Suprapubic skin (tissue), 4 donors: ENCODE measurements around the gene RSRC1. TPM values are rescaled to one million over a fixed set of nuclear protein-coding genes. Genes with fewer than 3 reads are reported as not detected.

Experiments
- DNase-seq, 2 donors: peaks; one replicate each; pipeline ENCODE4 v3.0.0-alpha.2; 2019; ENCODE audit warnings: low spot score in 2 of 2
- H3K27ac ChIP-seq: fragments of 200-600 bp; sonication (generic); one replicate; pipeline ENCODE4 v1.5.1; 2019
- H3K27me3 ChIP-seq: fragments of 200-600 bp; sonication (generic); one replicate; pipeline ENCODE4 v1.5.1; 2019
- H3K36me3 ChIP-seq: fragments of 200-600 bp; sonication (generic); one replicate; pipeline ENCODE4 v1.5.1; 2019
- H3K4me1 ChIP-seq: fragments of 200-600 bp; sonication (generic); one replicate; pipeline ENCODE4 v1.5.1; 2019
- H3K4me3 ChIP-seq: fragments of 200-600 bp; sonication (generic); one replicate; pipeline ENCODE4 v1.5.1; 2019; ENCODE audit warnings: mild to moderate bottlenecking
- H3K9me3 ChIP-seq: fragments of 200-600 bp; sonication (generic); one replicate; pipeline ENCODE4 v1.5.1; 2019
- CTCF ChIP-seq, 2 donors: fragments of 200-600 bp in 1 of 2; fragments of 450-650 bp in 1 of 2; sonication (generic) in 1 of 2; IDR thresholded peaks; one replicate each; pipeline ENCODE4 v1.5.1; 2016 to 2019; ENCODE audit warnings: antibody characterized with exemption in 2 of 2, mild to moderate bottlenecking in 1 of 2, moderate library complexity in 1 of 2
- EP300 ChIP-seq: sonication (generic); formaldehyde crosslinking; IDR thresholded peaks from one replicate; pipeline ENCODE4 v1.6.1; 2017; ENCODE audit warnings: antibody characterized with exemption
- POLR2A ChIP-seq, 2 donors: fragments of 450-650 bp; IDR thresholded peaks; one replicate each; pipeline ENCODE4 v1.6.1; 2017; ENCODE audit warnings: antibody characterized with exemption in 2 of 2, mild to moderate bottlenecking in 2 of 2, moderate library complexity in 2 of 2
- POLR2AphosphoS5 ChIP-seq, 3 donors: sonication (generic); formaldehyde crosslinking; IDR thresholded peaks; one replicate each; pipeline ENCODE4 v1.6.1; 2017; ENCODE audit warnings: antibody characterized with exemption in 3 of 3
- WGBS: methylation state at CpG from one replicate; pipeline ENCODE4 v1.1.5; 2018; 5-methylcytosine and 5-hydroxymethylcytosine counted together
- total RNA-seq, 4 donors: library from RNA; depleted of rRNA; stranded (reverse); fragments of >200 nt; gene quantifications; one replicate each; pipeline ENCODE4 v1.1.0, GENCODE V29; 2016

RSRC1 gene
- total RNA-seq, 4 donors from 2014 or later: 20.4 to 33.2 (median 30.4) TPM

GRCh38 chr3:158471639-158472294 is 361.9 kb downstream of the RSRC1 start:
- Histone ChIP-seq H3K9me3 (no peaks in the 10 kb centered on the region), H3K4me1 (peaks cover 3% of the 10 kb centered on the region), H3K27me3 (no peaks in the 10 kb centered on the region), H3K27ac (no peak overlapping the region), H3K36me3 (no peaks in the 10 kb centered on the region), H3K4me3 (no peak overlapping the region)
- 28% methylated on average over 3 of the region's 3 CpGs for WGBS
- no peak for TF ChIP-seq CTCF (IDR thresholded peaks at IDR 0.05)
- no peak for TF ChIP-seq POLR2AphosphoS5 (IDR thresholded peaks at IDR 0.05)
- no peak for TF ChIP-seq POLR2A (IDR thresholded peaks at IDR 0.05)
- TF ChIP-seq EP300: no peak
- DNase-seq: no peak

- H3K27me3 ChIP-seq: no peaks in the 10 kb centered on the region
- no peaks in the 10 kb centered on the region for H3K4me1 ChIP-seq
- no peak for DNase-seq
- TF ChIP-seq EP300 (no peak), POLR2AphosphoS5 (IDR thresholded peaks at IDR 0.05) (no peak), CTCF (IDR thresholded peaks at IDR 0.05) (no peak), POLR2A (IDR thresholded peaks at IDR 0.05) (no peak)
- H3K9me3 ChIP-seq: no peaks in the 10 kb centered on the region
- no peak overlapping the region for H3K4me3 ChIP-seq
- WGBS: 92% methylated on average over 2 of the region's 2 CpGs
- no peaks in the 10 kb centered on the region for H3K36me3 ChIP-seq
- no peak overlapping the region for H3K27ac ChIP-seq
Observed at GRCh38 chr3:158479051-158479450, 369.2 kb downstream of the RSRC1 start.

- H3K27ac ChIP-seq: no peak overlapping the region
- H3K27me3 ChIP-seq: no peaks in the 10 kb centered on the region
- DNase-seq: no peak
- no peaks in the 10 kb centered on the region for H3K9me3 ChIP-seq
- no peaks in the 10 kb centered on the region for H3K4me1 ChIP-seq
- WGBS: 82% methylated on average over 7 of the region's 7 CpGs
- no peak overlapping the region for H3K4me3 ChIP-seq
- TF ChIP-seq EP300 (no peak), POLR2AphosphoS5 (IDR thresholded peaks at IDR 0.05) (no peak), CTCF (IDR thresholded peaks at IDR 0.05) (no peak), POLR2A (IDR thresholded peaks at IDR 0.05) (no peak)
- no peaks in the 10 kb centered on the region for H3K36me3 ChIP-seq
Observed at GRCh38 chr3:158483701-158484235, 373.9 kb downstream of the RSRC1 start.

DNA sequence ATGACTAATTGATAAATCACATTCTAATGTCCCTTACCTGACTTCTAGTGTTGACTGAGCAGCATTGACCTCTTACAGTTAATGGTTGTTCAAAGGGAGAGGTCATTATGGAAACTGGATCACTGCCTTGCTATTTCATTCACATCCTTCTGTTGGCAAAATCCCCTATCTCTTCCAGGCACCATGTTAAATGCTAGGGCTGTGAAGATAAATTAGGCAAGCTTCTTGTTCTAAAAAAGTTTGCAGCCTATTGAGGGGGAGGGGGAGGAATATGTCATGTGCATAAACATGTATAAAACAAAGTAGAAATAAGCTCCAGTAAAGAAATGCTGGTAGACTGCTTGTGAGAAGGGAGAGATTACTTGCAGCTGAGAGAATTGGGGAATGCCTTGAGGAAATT is 376.3 kb downstream of the RSRC1 start:
- H3K4me3 ChIP-seq: no peak overlapping the region
- TF ChIP-seq EP300 (no peak), POLR2A (IDR thresholded peaks at IDR 0.05) (no peak), POLR2AphosphoS5 (IDR thresholded peaks at IDR 0.05) (no peak), CTCF (IDR thresholded peaks at IDR 0.05) (no peak)
- H3K27me3 ChIP-seq: no peaks in the 10 kb centered on the region
- H3K9me3 ChIP-seq: no peaks in the 10 kb centered on the region
- no peak for DNase-seq
- no peak overlapping the region for H3K27ac ChIP-seq
- no peaks in the 10 kb centered on the region for H3K36me3 ChIP-seq
- no peaks in the 10 kb centered on the region for H3K4me1 ChIP-seq

DNA sequence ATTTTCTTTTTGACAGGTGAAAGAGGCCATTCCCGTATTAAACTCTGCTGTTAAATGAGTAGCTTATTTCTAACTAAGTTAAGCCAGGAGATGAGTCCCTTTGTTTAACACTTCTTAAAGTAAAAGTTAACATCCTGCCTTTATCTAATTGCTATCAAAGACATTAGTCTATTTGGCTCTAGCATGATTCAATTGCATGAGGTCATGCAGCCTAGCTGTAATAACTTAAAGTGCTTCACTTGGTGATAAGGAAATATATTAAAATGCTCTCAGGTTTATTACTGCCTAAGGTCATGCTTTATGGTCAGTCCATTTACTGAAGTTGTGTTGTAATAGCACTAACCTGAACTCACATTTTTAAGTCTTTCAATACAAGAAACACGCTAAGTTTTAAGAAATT is 378.8 kb downstream of the RSRC1 start:
- Histone ChIP-seq H3K27me3 (no peaks in the 10 kb centered on the region), H3K36me3 (no peaks in the 10 kb centered on the region), H3K4me1 (no peaks in the 10 kb centered on the region), H3K9me3 (no peaks in the 10 kb centered on the region), H3K27ac (no peak overlapping the region), H3K4me3 (no peak overlapping the region)
- TF ChIP-seq EP300 (no peak), POLR2A (IDR thresholded peaks at IDR 0.05) (no peak), CTCF (IDR thresholded peaks at IDR 0.05) (no peak), POLR2AphosphoS5 (IDR thresholded peaks at IDR 0.05) (no peak)
- WGBS: 50% methylated on average over 2 of the region's 2 CpGs
- no peak for DNase-seq
